HepG2 (cell line): ENCODE results near the gene ARFGAP3. TPM values are rescaled to one million over a fixed set of nuclear protein-coding genes. Genes with fewer than 3 reads are reported as not detected.

Experiments
- ATAD3A ChIP-seq: sonication (generic); formaldehyde crosslinking; IDR thresholded peaks from 2 replicates; pipeline ENCODE4 v1.4.0; 2020; ENCODE audit warnings: missing genetic modification reagents
- HCFC1 ChIP-seq: fragments of 150-350 bp; IDR thresholded peaks from 2 replicates; pipeline ENCODE4 v1.6.1; 2014; ENCODE audit warnings: low read depth, low read length
- KLF9 ChIP-seq: IDR thresholded peaks from 2 replicates; pipeline ENCODE4 v1.6.1; 2016; ENCODE audit warnings: low read depth
- MIER3 ChIP-seq: IDR thresholded peaks from 2 replicates; pipeline ENCODE4 v1.6.1; 2016; ENCODE audit warnings: missing compliant biosample characterization, borderline replicate concordance
- MTF2 ChIP-seq: sonication (generic); formaldehyde crosslinking; IDR thresholded peaks from 2 replicates; pipeline ENCODE4 v1.5.0; 2020; ENCODE audit warnings: missing genetic modification reagents, borderline replicate concordance
- NR2F1 ChIP-seq, 2 experiments: fragments of 450-650 bp in 1 of 2; formaldehyde crosslinking in 1 of 2; IDR thresholded peaks; 2 replicates each; pipeline versions ENCODE4 v1.5.0 to v1.6.1; 2016 to 2020; ENCODE audit warnings: mild to moderate bottlenecking in 1 of 2, missing compliant biosample characterization in 1 of 2, missing genetic modification reagents in 1 of 2, moderate library complexity in 1 of 2
- POLR2G ChIP-seq: fragments of 200-400 bp; formaldehyde crosslinking; IDR thresholded peaks from 2 replicates; pipeline ENCODE4 v1.6.1; 2018; ENCODE audit warnings: mild to moderate bottlenecking, low read depth, low read length, moderate library complexity
- RFX1 ChIP-seq: fragments of 450-650 bp; IDR thresholded peaks from 2 replicates; pipeline ENCODE4 v1.6.1; 2017
- RORA ChIP-seq: sonication (generic); formaldehyde crosslinking; IDR thresholded peaks from 2 replicates; pipeline ENCODE4 v1.5.0; 2020; ENCODE audit warnings: mild to moderate bottlenecking, missing genetic modification reagents, moderate library complexity
- TCF7 ChIP-seq: sonication (generic); IDR thresholded peaks from 2 replicates; pipeline ENCODE4 v1.6.1; 2016; ENCODE audit warnings: antibody characterized with exemption, low read depth
- ZNF33A ChIP-seq: sonication (generic); formaldehyde crosslinking; IDR thresholded peaks from 2 replicates; pipeline ENCODE4 v1.5.1; 2020; ENCODE audit warnings: missing genetic modification reagents, mild to moderate bottlenecking, moderate library complexity, borderline replicate concordance
- ZNF775 ChIP-seq: sonication (generic); formaldehyde crosslinking; IDR thresholded peaks from 2 replicates; pipeline ENCODE4 v1.4.0; 2020; ENCODE audit warnings: missing genetic modification reagents, mild to moderate bottlenecking, moderate library complexity, borderline replicate concordance
- ZNF782 ChIP-seq: sonication (generic); formaldehyde crosslinking; IDR thresholded peaks from 2 replicates; pipeline ENCODE4 v1.4.0; 2020; ENCODE audit warnings: missing genetic modification reagents, mild to moderate bottlenecking, borderline replicate concordance
- ZSCAN31 ChIP-seq: sonication (generic); formaldehyde crosslinking; IDR thresholded peaks from 2 replicates; pipeline ENCODE4 v1.5.0; 2020; ENCODE audit warnings: low read depth, mild to moderate bottlenecking, missing genetic modification reagents
- polyA plus RNA-seq, 8 experiments: library from polyadenylated mRNA; depleted of rRNA in 3 of 8; stranded (reverse) in 7 of 8; unstranded in 1 of 8; fragments of >200 nt; fragmentation: Illumina TruSeq in 4 of 8; extraction: Trizol in 4 of 8; gene quantifications; 2 replicates each; pipeline versions ENCODE4 v1.2.1 to v1.2.3, GENCODE V29; 2011 to 2016; ENCODE audit warnings: low read depth in 4 of 8, missing spikeins in 1 of 8, mixed read lengths in 1 of 8; ENCODE audit not compliant: insufficient read depth in 1 of 8
- total RNA-seq, 5 experiments: library from RNA; depleted of rRNA; stranded (reverse); fragments of >200 nt; fragmentation: Illumina TruSeq; extraction: Trizol; gene quantifications; 2 replicates each; pipeline ENCODE4 v1.2.3, GENCODE V29; 2016; ENCODE audit warnings: low read depth in 1 of 5
- TF ChIP-seq, protein P1 (sequence below): sonication (generic); formaldehyde crosslinking; IDR thresholded peaks from 2 replicates; pipeline ENCODE4 v1.5.1; 2020; ENCODE audit warnings: missing genetic modification reagents, mild to moderate bottlenecking, borderline replicate concordance
- TF ChIP-seq, protein P2 (sequence below): sonication (generic); formaldehyde crosslinking; IDR thresholded peaks from 2 replicates; pipeline ENCODE4 v1.5.0; 2020; ENCODE audit warnings: missing genetic modification reagents, mild to moderate bottlenecking, borderline replicate concordance
- TF ChIP-seq, protein P3 (sequence below), 2 experiments: fragments of 450-650 bp in 1 of 2; sonication (generic) in 1 of 2; formaldehyde crosslinking; IDR thresholded peaks; 2 replicates each; pipeline versions ENCODE4 v1.5.0 to v1.8.0; 2020 to 2022; ENCODE audit warnings: mild to moderate bottlenecking in 1 of 2, missing genetic modification reagents in 1 of 2

The ARFGAP3 gene
- total and polyA plus RNA-seq, 2 of the 13 experiments (the other 11 are each of a cell fraction or from before 2014, with no cell fraction given): 41.7 to 61.6 TPM

DNA sequence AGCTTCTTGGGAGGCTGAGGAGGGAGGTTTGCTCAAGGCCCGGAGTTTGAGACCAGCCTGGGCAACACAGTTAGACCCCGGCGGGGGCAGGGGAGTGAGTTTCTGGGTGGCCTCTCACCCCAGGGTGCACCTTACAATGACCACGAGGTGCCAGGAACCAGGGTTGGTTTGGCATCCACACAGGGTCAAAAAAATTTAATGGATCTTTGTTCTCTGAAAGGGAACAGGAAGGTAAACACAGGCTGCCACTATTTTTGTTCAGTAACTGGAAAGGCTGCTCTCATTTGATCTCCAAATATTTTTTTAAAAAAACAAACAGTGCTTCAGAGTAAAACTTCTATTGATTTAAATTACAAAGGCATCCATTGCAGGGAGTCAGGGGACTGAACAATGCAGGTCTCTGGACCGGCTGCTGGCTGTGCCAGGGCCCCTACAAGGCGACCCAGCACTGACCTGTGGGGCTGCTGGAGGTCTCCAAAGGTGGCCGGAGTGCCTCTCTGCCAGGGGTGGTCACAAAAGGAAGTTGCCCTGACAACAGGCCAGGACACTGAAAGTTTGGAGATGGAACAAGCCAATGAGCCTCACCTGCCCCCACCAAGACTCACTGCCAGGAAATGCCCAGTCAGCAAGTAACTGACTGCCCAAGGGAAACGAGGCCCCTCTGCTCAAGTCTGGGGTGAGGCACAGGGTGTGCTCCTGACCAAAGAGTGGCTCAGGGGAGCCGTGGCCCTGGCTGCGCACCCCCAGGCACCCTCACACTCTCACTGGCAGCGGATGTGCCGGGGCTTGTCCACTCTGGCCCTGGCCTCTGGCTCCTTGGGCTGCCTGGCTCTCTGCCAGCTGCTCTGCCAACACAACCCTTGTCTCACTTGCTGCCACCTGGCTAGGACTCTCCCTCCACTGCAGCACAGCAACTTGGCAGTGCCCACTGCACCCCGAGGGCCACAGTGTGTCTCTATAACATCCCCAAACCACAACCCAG lies 51.8 kb downstream of the ARFGAP3 start (continued):
- peak; percentile 13 to 65; a peak in 3 of 4 replicates for TF ChIP-seq NR2F1 (CRISPR knock-in tag; IDR thresholded peaks at IDR 0.05)
- TF ChIP-seq, protein P1, sequence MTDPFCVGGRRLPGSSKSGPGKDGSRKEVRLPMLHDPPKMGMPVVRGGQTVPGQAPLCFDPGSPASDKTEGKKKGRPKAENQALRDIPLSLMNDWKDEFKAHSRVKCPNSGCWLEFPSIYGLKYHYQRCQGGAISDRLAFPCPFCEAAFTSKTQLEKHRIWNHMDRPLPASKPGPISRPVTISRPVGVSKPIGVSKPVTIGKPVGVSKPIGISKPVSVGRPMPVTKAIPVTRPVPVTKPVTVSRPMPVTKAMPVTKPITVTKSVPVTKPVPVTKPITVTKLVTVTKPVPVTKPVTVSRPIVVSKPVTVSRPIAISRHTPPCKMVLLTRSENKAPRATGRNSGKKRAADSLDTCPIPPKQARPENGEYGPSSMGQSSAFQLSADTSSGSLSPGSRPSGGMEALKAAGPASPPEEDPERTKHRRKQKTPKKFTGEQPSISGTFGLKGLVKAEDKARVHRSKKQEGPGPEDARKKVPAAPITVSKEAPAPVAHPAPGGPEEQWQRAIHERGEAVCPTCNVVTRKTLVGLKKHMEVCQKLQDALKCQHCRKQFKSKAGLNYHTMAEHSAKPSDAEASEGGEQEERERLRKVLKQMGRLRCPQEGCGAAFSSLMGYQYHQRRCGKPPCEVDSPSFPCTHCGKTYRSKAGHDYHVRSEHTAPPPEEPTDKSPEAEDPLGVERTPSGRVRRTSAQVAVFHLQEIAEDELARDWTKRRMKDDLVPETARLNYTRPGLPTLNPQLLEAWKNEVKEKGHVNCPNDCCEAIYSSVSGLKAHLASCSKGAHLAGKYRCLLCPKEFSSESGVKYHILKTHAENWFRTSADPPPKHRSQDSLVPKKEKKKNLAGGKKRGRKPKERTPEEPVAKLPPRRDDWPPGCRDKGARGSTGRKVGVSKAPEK (CRISPR knock-in tag): peak; percentile 93; the same call in 1 of the 2 replicates
- peak; percentile 24; the same call in 1 of the 2 replicates for TF ChIP-seq MIER3 (CRISPR knock-in tag)
- no peak for TF ChIP-seq ZSCAN31 (CRISPR knock-in tag)
- TF ChIP-seq MTF2 (CRISPR knock-in tag): no peak
- TF ChIP-seq, protein P2, sequence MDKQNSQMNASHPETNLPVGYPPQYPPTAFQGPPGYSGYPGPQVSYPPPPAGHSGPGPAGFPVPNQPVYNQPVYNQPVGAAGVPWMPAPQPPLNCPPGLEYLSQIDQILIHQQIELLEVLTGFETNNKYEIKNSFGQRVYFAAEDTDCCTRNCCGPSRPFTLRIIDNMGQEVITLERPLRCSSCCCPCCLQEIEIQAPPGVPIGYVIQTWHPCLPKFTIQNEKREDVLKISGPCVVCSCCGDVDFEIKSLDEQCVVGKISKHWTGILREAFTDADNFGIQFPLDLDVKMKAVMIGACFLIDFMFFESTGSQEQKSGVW: no peak
- peak; percentile 84 for TF ChIP-seq TCF7
- no peak for TF ChIP-seq ZNF33A (CRISPR knock-in tag)
- TF ChIP-seq POLR2G: no peak
- TF ChIP-seq KLF9 (CRISPR knock-in tag): no peak
- TF ChIP-seq ATAD3A (CRISPR knock-in tag): no peak
- TF ChIP-seq ZNF782 (CRISPR knock-in tag): no peak
- TF ChIP-seq RFX1: peak; percentile 61; the same call in 1 of the 2 replicates
- TF ChIP-seq RORA (CRISPR knock-in tag): no peak
- TF ChIP-seq ZNF775: 0 out of 2 replicates have a peak, but pooled peaks have one; percentile 44
- TF ChIP-seq HCFC1: no peak
- TF ChIP-seq, protein P3, sequence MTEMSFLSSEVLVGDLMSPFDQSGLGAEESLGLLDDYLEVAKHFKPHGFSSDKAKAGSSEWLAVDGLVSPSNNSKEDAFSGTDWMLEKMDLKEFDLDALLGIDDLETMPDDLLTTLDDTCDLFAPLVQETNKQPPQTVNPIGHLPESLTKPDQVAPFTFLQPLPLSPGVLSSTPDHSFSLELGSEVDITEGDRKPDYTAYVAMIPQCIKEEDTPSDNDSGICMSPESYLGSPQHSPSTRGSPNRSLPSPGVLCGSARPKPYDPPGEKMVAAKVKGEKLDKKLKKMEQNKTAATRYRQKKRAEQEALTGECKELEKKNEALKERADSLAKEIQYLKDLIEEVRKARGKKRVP (CRISPR knock-in tag; IDR thresholded peaks at IDR 0.05): no peak
